A549 (cell line): ENCODE measurements around the gene SULF2.

ENCODE experiments used
- BCL3 ChIP-seq: fragments of >200 bp; sonication (Bioruptor Twin); formaldehyde crosslinking; IDR thresholded peaks from 3 replicates; pipeline ENCODE4 v1.6.1; 2016
- MYC ChIP-seq: IDR thresholded peaks from 2 replicates; pipeline ENCODE4 v1.6.1; 2012; ENCODE audit warnings: mild to moderate bottlenecking, inconsistent platforms, low read length, improper control_type of control experiment, borderline replicate concordance
- POLR2A ChIP-seq: IDR thresholded peaks from 2 replicates; pipeline ENCODE4 v1.6.1; 2012; ENCODE audit warnings: mild to moderate bottlenecking, low read length
- USF2 ChIP-seq: fragments of 450-650 bp; IDR thresholded peaks from 2 replicates; pipeline ENCODE4 v1.6.1; 2014; ENCODE audit warnings: antibody characterized with exemption

GRCh38 chr20:47719625-47720024, 65.7 kb downstream of the SULF2 start:
- TF ChIP-seq USF2 (no peak), MYC (no peak), BCL3 (no peak), POLR2A (no peak)
